HepG2 (cell line): ENCODE data around the gene IL11RA. TPM values are rescaled to one million over a fixed set of nuclear protein-coding genes. Genes with fewer than 3 reads are reported as not detected.

Source experiments
- ESRRA ChIP-seq: sonication (generic); formaldehyde crosslinking; IDR thresholded peaks from 2 replicates; pipeline ENCODE4 v1.5.1; 2020; ENCODE audit warnings: mild to moderate bottlenecking, low read depth, missing genetic modification reagents
- MAFF ChIP-seq: IDR thresholded peaks from 2 replicates; pipeline ENCODE4 v1.6.1; 2011; ENCODE audit warnings: low read depth, low read length, improper control_type of control experiment
- ZNF569 ChIP-seq: sonication (generic); formaldehyde crosslinking; IDR thresholded peaks from 2 replicates; pipeline ENCODE4 v1.5.0; 2020; ENCODE audit warnings: mild to moderate bottlenecking, missing genetic modification reagents, moderate library complexity, borderline replicate concordance
- polyA plus RNA-seq, 8 experiments: library from polyadenylated mRNA; depleted of rRNA in 3 of 8; stranded (reverse) in 7 of 8; unstranded in 1 of 8; fragments of >200 nt; fragmentation: Illumina TruSeq in 4 of 8; extraction: Trizol in 4 of 8; gene quantifications; 2 replicates each; pipeline versions ENCODE4 v1.2.1 to v1.2.3, GENCODE V29; 2011 to 2016; ENCODE audit warnings: low read depth in 4 of 8, missing spikeins in 1 of 8, mixed read lengths in 1 of 8; ENCODE audit not compliant: insufficient read depth in 1 of 8
- small RNA-seq, 3 experiments: library from RNA; depleted of rRNA; stranded (forward); fragments of <200 nt; gene quantifications; one replicate each; pipeline ENCODE3, GENCODE V24; 2012; ENCODE audit warnings: low read depth in 2 of 3, low replicate concordance in 1 of 3; ENCODE audit not compliant: insufficient read length in 3 of 3, insufficient read depth in 2 of 3
- total RNA-seq, 5 experiments: library from RNA; depleted of rRNA; stranded (reverse); fragments of >200 nt; fragmentation: Illumina TruSeq; extraction: Trizol; gene quantifications; 2 replicates each; pipeline ENCODE4 v1.2.3, GENCODE V29; 2016; ENCODE audit warnings: low read depth in 1 of 5

The IL11RA gene
- total and polyA plus RNA-seq, 2 of the 13 experiments (the other 11 are each of a cell fraction or from before 2014, with no cell fraction given) = 2.0 to 4.2 TPM

DNA sequence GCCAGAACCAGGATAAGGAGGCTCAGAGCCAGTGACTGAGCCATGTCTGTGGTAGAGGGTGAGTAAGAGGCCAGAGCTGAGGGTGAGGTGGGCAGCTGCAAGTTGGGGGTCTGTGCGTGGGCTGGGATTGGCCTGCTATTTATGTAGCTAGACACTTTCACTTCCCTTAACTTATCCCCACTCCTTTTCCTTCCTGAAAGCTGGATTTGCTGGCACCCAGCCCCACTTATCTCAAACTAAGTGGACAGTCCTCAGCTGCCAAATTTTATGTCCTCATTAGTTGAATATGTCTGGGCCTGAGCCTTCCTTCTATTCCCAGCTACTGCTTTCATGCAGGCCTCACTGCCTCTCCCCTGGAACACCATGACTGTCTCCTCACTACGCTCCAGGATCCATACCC is 58.0 kb downstream of the IL11RA start, which contains the start of gene CCL21 (continued):
- no peak for TF ChIP-seq ZNF569 (CRISPR knock-in tag)
- no peak for TF ChIP-seq MAFF
- no peak for TF ChIP-seq ESRRA (CRISPR knock-in tag)

Small RNAs within 50 kb of the gene (small RNA-seq; reads per million reads assigned to genes)
- 0 reads per million in 3 experiments for gene CCL27

Other genes with a start within 250 kb of the IL11RA start
- gene FAM219A, start 193.6 kb upstream of the IL11RA start, total RNA-seq (2016; rRNA removed; fragmentation: Illumina TruSeq; extraction: Trizol) = 3.7 and 3.9 TPM in 2 replicates
- 6.4 and 9.4 TPM in 2 replicates for gene FAM219A, start 193.6 kb upstream of the IL11RA start, polyA plus RNA-seq (2011; rRNA removed)
- gene DNAI1, start 193.4 kb upstream of the IL11RA start, total RNA-seq (2016; rRNA removed; fragmentation: Illumina TruSeq; extraction: Trizol) = not detected in 2 replicates
- gene DNAI1, start 193.4 kb upstream of the IL11RA start, polyA plus RNA-seq (2011; rRNA removed) = not detected in 2 replicates
- 0.51 and 0.60 TPM in 2 replicates for gene ENHO, start 129.2 kb upstream of the IL11RA start, total RNA-seq (2016; rRNA removed; fragmentation: Illumina TruSeq; extraction: Trizol)
- 0.08 TPM in 1 of 2 replicates, not detected in the other for gene ENHO, start 129.2 kb upstream of the IL11RA start, polyA plus RNA-seq (2011; rRNA removed)
- gene CNTFR, start 62.5 kb upstream of the IL11RA start, total RNA-seq (2016; rRNA removed; fragmentation: Illumina TruSeq; extraction: Trizol) = not detected in 2 replicates
- gene CNTFR, start 62.5 kb upstream of the IL11RA start, polyA plus RNA-seq (2011; rRNA removed) = not detected in 2 replicates
- 24.5 and 32.1 TPM in 2 replicates for gene RPP25L, start 40.1 kb upstream of the IL11RA start, total RNA-seq (2016; rRNA removed; fragmentation: Illumina TruSeq; extraction: Trizol)
- gene RPP25L, start 40.1 kb upstream of the IL11RA start, polyA plus RNA-seq (2011; rRNA removed) = 27.3 and 31.2 TPM in 2 replicates
- gene DCTN3, start 31.7 kb upstream of the IL11RA start, total RNA-seq (2016; rRNA removed; fragmentation: Illumina TruSeq; extraction: Trizol) = 27.4 and 30.8 TPM in 2 replicates
- gene DCTN3, start 31.7 kb upstream of the IL11RA start, polyA plus RNA-seq (2011; rRNA removed) = 32.8 and 34.5 TPM in 2 replicates
- gene ARID3C, start 23.1 kb upstream of the IL11RA start, total RNA-seq (2016; rRNA removed; fragmentation: Illumina TruSeq; extraction: Trizol) = not detected in 2 replicates
- gene ARID3C, start 23.1 kb upstream of the IL11RA start, polyA plus RNA-seq (2011; rRNA removed) = not detected in 2 replicates
- gene SIGMAR1, start 14.4 kb upstream of the IL11RA start, total RNA-seq (2016; rRNA removed; fragmentation: Illumina TruSeq; extraction: Trizol) = 28.5 and 60.8 TPM in 2 replicates
- gene SIGMAR1, start 14.4 kb upstream of the IL11RA start, polyA plus RNA-seq (2011; rRNA removed) = 38.9 and 45.9 TPM in 2 replicates
- gene GALT, start 5.5 kb upstream of the IL11RA start, total RNA-seq (2016; rRNA removed; fragmentation: Illumina TruSeq; extraction: Trizol) = 21.1 and 40.4 TPM in 2 replicates
- gene GALT, start 5.5 kb upstream of the IL11RA start, polyA plus RNA-seq (2011; rRNA removed) = 46.3 and 51.3 TPM in 2 replicates
- gene CCL27, start 10.5 kb downstream of the IL11RA start, total RNA-seq (2016; rRNA removed; fragmentation: Illumina TruSeq; extraction: Trizol) = not detected in 2 replicates
- not detected in 2 replicates for gene CCL27, start 10.5 kb downstream of the IL11RA start, polyA plus RNA-seq (2011; rRNA removed)
- not detected in 2 replicates for gene CCL19, start 39.1 kb downstream of the IL11RA start, total RNA-seq (2016; rRNA removed; fragmentation: Illumina TruSeq; extraction: Trizol)
- not detected in 2 replicates for gene CCL19, start 39.1 kb downstream of the IL11RA start, polyA plus RNA-seq (2011; rRNA removed)
- gene CCL21, start 58.0 kb downstream of the IL11RA start, total RNA-seq (2016; rRNA removed; fragmentation: Illumina TruSeq; extraction: Trizol) = not detected in 2 replicates
- not detected in 2 replicates for gene CCL21, start 58.0 kb downstream of the IL11RA start, polyA plus RNA-seq (2011; rRNA removed)